Activated naive CD4-positive, alpha-beta T cell treated with anti-CD3 and anti-CD28 coated beads, Interleukin-2, amount 10 ng/mL, durations not matched to agents 7 days and 5 days (primary cell): Measurements from ENCODE around the gene ENOPH1.
"Not testable (repeated sequence)": the region's sequence is repeated elsewhere in the genome, so short reads cannot be mapped to it uniquely, and the experiment has no call there.

ENCODE experiments used
- CTCF ChIA-PET: fragments of 350-600 bp; sonication (Branson Sonifier 250); formaldehyde crosslinking; loops from one replicate; lab custom pipeline; 2021; ENCODE audit warnings: antibody characterized with exemption; lab: Charles Lee
- DNase-seq: peaks from one replicate; pipeline ENCODE4 v3.0.0-alpha.2; 2020
- H3K27ac Mint-ChIP-seq: one replicate; pipeline ENCODE4 v1.8.0; 2021; ENCODE audit warnings: mild to moderate bottlenecking, moderate library complexity, mixed read lengths
- H3K27me3 Mint-ChIP-seq: one replicate; pipeline ENCODE4 v1.8.0; 2021; ENCODE audit warnings: mild to moderate bottlenecking, mixed read lengths
- H3K36me3 Mint-ChIP-seq: one replicate; pipeline ENCODE4 v1.8.0; 2021; ENCODE audit warnings: mixed read lengths
- H3K4me1 Mint-ChIP-seq: one replicate; pipeline ENCODE4 v1.8.0; 2021; ENCODE audit warnings: mixed read lengths
- H3K4me3 Mint-ChIP-seq: one replicate; pipeline ENCODE4 v1.8.0; 2021; ENCODE audit warnings: mild to moderate bottlenecking, moderate library complexity, mixed read lengths
- H3K9me3 Mint-ChIP-seq: one replicate; pipeline ENCODE4 v1.8.0; 2021; ENCODE audit warnings: mixed read lengths

The ENOPH1 gene

GRCh38 chr4:82467471-82467870 lies 37.1 kb downstream of the ENOPH1 start:
- no peak overlapping the region for H3K4me3 Mint-ChIP-seq
- no peak overlapping the region for H3K27ac Mint-ChIP-seq
- no peaks in the 10 kb centered on the region for H3K9me3 Mint-ChIP-seq
- H3K27me3 Mint-ChIP-seq, result no peaks in the 10 kb centered on the region
- no peak for DNase-seq
- CTCF ChIA-PET, result interaction anchor here (1.8 kb wide), 1 partner anchor 271 kb away, joined by 5 read pairs; no protein-coding TSS in a partner anchor
- H3K36me3 Mint-ChIP-seq, result peaks cover 25% of the 10 kb centered on the region
- H3K4me1 Mint-ChIP-seq, result no peaks in the 10 kb centered on the region

DNA sequence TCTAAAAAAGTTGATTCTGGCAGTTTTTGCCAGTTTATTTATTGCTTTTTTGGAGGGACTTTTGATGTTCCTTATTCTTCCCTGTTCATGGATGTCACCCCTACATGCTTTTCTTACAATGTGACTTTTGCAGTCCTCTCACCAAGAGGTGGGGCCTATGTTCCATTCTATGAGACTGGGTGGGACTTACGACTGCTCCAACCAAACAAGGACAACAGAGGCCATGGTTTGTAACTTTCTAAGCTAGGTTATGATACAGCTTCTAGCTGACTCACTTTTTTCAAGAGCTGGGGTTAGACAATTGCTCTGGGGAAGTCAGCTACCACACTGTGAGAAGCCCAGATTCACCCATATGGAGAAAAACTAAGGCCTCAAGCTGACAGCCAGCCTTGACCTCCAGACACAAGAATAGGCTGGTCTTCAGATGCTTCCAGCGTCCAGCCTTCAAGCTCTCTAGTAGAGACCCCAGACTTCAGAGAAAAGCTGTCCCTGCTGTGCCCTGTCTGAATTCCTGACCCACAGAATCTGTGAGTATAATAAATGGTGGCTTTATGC lies 39.5 kb downstream of the ENOPH1 start:
- Mint-ChIP-seq H3K9me3 (no peaks in the 10 kb centered on the region), H3K36me3 (peaks cover 15% of the 10 kb centered on the region), H3K4me1 (no peaks in the 10 kb centered on the region), H3K27me3 (no peaks in the 10 kb centered on the region), H3K27ac (no peak overlapping the region), H3K4me3 (no peak overlapping the region)
- CTCF ChIA-PET, result interaction anchor here (1.3 kb wide), 1 partner anchor 269 kb away, joined by 4 read pairs; no protein-coding TSS in a partner anchor
- no peak for DNase-seq

DNA sequence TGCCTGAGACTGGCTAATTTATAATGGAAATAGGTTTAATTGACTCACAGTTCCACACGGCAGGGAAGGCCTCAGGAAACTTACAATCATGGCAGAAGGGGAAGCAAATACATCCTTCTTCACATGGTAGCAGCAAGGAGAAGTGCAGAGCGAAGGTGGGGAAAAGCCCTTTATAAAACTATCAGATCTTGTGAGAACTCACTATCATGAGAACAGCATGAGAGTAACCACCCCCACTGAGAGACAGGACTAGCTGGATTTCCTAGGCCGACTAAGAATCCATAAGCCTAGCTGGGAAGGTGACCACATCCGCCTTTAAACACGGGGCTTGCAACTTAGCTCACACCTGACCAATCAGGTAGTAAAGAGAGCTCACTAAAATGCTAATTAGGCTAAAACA lies 42.7 kb downstream of the ENOPH1 start:
- H3K36me3 Mint-ChIP-seq, result not testable (repeated sequence)

DNA sequence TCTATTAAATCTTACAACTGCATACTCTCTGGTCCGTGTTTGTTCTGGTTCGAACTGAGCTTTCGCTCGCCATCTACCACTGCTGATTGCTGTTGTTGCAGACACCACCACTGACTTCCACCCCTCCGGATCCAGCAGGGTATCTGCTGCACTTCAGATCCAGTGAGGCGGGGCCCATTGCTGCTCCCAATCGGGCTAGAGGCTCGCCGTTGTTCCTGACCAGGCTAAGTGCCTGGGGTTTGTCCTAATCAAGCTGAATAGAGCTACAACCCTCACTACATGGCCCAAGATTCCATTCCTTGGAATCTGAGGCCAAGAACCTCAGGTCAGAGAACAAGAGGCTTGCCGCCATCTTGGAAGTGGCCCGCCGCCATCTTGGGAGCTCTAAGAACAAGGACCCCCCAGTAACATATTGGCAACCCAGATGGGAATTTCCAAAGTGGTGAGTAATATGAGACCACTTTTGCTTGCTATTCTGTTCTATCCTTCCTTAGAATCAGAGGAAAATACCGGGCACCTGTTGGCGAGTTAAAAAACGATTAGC lies 43.3 kb downstream of the ENOPH1 start:
- Mint-ChIP-seq H3K4me3 (no peak overlapping the region), H3K27ac (no peak overlapping the region), H3K4me1 (no peaks in the 10 kb centered on the region), H3K36me3 (peaks cover 4% of the 10 kb centered on the region), H3K9me3 (no peaks in the 10 kb centered on the region), H3K27me3 (no peaks in the 10 kb centered on the region)
- CTCF ChIA-PET, result no interaction called here
- DNase-seq, result no peak

More for the DNA sequence above, 42.7 kb downstream of the ENOPH1 start:
- H3K27ac Mint-ChIP-seq, CTCF ChIA-PET, H3K27me3 Mint-ChIP-seq, H3K4me1 Mint-ChIP-seq, H3K9me3 Mint-ChIP-seq, DNase-seq, H3K4me3 Mint-ChIP-seq: not testable (repeated sequence)

DNA sequence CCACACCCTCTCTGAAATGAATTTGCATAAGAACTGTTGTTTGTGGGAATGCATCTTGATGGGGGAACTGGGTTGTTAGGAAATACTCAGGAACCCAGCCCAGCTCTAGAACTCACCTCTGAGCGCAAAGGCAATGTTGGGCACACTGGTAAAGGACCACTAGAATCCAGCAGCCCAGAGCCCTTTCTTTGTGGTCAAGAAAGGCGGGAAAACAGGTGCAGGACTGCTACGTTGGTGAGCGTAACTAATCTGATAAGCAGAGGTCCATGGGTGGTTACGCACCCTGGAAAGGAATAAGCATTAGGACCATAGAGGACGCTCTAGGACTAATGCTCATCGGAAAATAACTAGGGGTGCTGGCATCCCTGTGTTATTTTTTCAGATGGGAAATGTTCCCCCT lies 45.5 kb downstream of the ENOPH1 start:
- H3K27ac Mint-ChIP-seq, CTCF ChIA-PET, H3K27me3 Mint-ChIP-seq, H3K36me3 Mint-ChIP-seq, H3K4me3 Mint-ChIP-seq, H3K4me1 Mint-ChIP-seq, DNase-seq, H3K9me3 Mint-ChIP-seq: not testable (repeated sequence)

- H3K36me3 Mint-ChIP-seq, H3K27me3 Mint-ChIP-seq, DNase-seq, H3K9me3 Mint-ChIP-seq, H3K4me1 Mint-ChIP-seq, H3K27ac Mint-ChIP-seq, CTCF ChIA-PET, H3K4me3 Mint-ChIP-seq: not testable (repeated sequence)
Measured at GRCh38 chr4:82477469-82477868, 47.1 kb downstream of the ENOPH1 start.

- Mint-ChIP-seq H3K27me3 (no peaks in the 10 kb centered on the region), H3K36me3 (peaks cover 7% of the 10 kb centered on the region), H3K27ac (no peak overlapping the region), H3K4me1 (no peaks in the 10 kb centered on the region), H3K4me3 (no peak overlapping the region), H3K9me3 (no peaks in the 10 kb centered on the region)
- CTCF ChIA-PET, result no interaction called here
- DNase-seq, result no peak
Measured at GRCh38 chr4:82479562-82479961, 49.2 kb downstream of the ENOPH1 start.

DNA sequence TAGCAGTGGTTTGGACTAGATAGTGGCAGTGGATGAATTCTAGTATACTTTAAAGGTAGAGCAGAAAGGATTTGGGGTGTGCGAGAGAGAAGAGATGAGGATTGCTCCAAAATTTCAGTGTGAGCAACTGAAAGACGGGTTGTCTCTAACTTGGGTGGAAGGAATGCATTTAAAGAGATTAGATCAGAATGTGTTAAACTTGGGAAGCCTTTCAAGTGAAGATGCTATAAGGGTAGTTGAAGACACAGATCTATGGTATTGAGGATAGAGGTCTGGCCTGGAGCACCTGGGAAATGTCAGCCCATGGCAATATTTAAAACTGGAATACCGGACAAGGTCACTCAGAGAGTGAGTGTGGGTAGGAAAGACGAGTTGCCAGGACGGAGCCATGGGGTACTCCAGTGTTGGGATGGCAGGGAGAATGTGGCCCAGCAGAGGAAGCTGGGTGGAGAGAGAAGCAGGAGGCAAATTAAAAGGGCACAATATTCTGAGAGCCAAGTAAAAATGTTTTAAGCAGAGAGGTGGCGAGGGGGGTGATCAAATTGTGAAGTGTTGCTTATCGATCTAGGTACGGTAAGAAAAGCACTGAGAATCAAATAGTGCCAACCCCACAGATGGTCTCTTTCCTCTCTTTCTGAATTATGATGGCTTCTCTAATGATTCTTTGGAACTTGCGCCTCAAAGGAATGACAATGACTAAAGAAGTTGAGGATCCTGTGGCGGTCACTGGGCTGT lies 50.5 kb downstream of the ENOPH1 start:
- CTCF ChIA-PET, result no interaction called here
- Mint-ChIP-seq H3K36me3 (peaks cover 6% of the 10 kb centered on the region), H3K27me3 (no peaks in the 10 kb centered on the region), H3K4me1 (no peaks in the 10 kb centered on the region), H3K4me3 (no peak overlapping the region), H3K27ac (no peak overlapping the region), H3K9me3 (no peaks in the 10 kb centered on the region)
- DNase-seq, result no peak

DNA sequence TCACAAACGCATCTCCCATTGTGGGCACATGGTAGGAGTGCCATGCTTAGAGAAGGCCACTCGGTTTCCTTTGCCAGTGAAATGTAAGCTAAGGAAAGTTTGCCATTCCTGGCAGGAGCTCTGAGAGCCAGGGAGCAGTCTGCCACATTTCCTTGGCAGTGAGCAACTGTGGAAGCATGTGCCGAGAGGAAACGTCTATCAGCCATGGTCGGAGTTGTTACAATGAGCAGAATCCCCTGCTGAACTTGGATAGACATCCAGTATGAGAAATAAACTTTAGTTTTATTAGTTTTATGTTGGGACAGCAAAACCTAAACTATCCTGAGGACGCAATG lies 51.1 kb downstream of the ENOPH1 start:
- H3K4me1 Mint-ChIP-seq, result no peaks in the 10 kb centered on the region
- no peaks in the 10 kb centered on the region for H3K9me3 Mint-ChIP-seq
- H3K4me3 Mint-ChIP-seq, result no peak overlapping the region
- H3K36me3 Mint-ChIP-seq, result peaks cover 6% of the 10 kb centered on the region
- no peaks in the 10 kb centered on the region for H3K27me3 Mint-ChIP-seq
- DNase-seq, result no peak
- no peak overlapping the region for H3K27ac Mint-ChIP-seq
- CTCF ChIA-PET, result no interaction called here

- H3K9me3 Mint-ChIP-seq, result no peaks in the 10 kb centered on the region
- no peaks in the 10 kb centered on the region for H3K4me1 Mint-ChIP-seq
- no peak overlapping the region for H3K27ac Mint-ChIP-seq
- peaks cover 6% of the 10 kb centered on the region for H3K36me3 Mint-ChIP-seq
- CTCF ChIA-PET, result no interaction called here
- H3K4me3 Mint-ChIP-seq, result no peak overlapping the region
- DNase-seq, result no peak
- no peaks in the 10 kb centered on the region for H3K27me3 Mint-ChIP-seq
Measured at GRCh38 chr4:82482387-82482786, 52.0 kb downstream of the ENOPH1 start.

GRCh38 chr4:82484996-82485783 lies 54.8 kb downstream of the ENOPH1 start:
- Mint-ChIP-seq H3K27me3 (no peaks in the 10 kb centered on the region), H3K27ac (no peak overlapping the region), H3K36me3 (peaks cover 6% of the 10 kb centered on the region), H3K9me3 (no peaks in the 10 kb centered on the region), H3K4me3 (no peak overlapping the region), H3K4me1 (no peaks in the 10 kb centered on the region)
- CTCF ChIA-PET, result interaction anchor here (0.8 kb wide), 1 partner anchor 262 kb away, joined by 4 read pairs; no protein-coding TSS in a partner anchor
- no peak for DNase-seq

- Mint-ChIP-seq H3K27me3 (no peaks in the 10 kb centered on the region), H3K4me3 (no peak overlapping the region), H3K27ac (no peak overlapping the region), H3K36me3 (no peaks in the 10 kb centered on the region), H3K9me3 (no peaks in the 10 kb centered on the region), H3K4me1 (no peaks in the 10 kb centered on the region)
- no peak for DNase-seq
- CTCF ChIA-PET, result interaction anchor here (0.6 kb wide), 1 partner anchor 192 kb away, joined by 3 read pairs; no protein-coding TSS in a partner anchor
Measured at GRCh38 chr4:82489076-82489475, 58.7 kb downstream of the ENOPH1 start.

DNA sequence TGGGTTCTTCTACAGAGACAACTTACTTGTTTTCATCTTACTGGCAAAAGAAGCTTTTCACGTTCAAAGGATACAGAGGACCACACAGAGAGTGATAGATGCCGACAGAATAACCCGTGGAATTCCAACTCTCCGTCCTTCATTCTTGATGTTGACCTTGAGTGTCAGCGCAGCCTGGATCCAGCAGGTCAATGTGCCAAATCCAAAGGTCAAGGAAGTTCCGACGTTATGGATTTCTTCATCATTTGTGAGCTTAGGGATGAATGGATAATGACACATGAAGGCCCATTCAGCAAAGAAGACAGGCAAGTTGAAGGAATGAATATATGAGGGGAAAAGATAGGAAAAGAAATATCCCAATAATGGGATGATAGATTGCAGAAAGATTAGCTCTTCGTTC lies 59.6 kb downstream of the ENOPH1 start:
- Mint-ChIP-seq H3K36me3 (no peaks in the 10 kb centered on the region), H3K9me3 (no peaks in the 10 kb centered on the region), H3K4me1 (no peaks in the 10 kb centered on the region), H3K27ac (no peak overlapping the region), H3K27me3 (no peaks in the 10 kb centered on the region), H3K4me3 (no peak overlapping the region)
- DNase-seq, result no peak
- CTCF ChIA-PET, result no interaction called here

DNA sequence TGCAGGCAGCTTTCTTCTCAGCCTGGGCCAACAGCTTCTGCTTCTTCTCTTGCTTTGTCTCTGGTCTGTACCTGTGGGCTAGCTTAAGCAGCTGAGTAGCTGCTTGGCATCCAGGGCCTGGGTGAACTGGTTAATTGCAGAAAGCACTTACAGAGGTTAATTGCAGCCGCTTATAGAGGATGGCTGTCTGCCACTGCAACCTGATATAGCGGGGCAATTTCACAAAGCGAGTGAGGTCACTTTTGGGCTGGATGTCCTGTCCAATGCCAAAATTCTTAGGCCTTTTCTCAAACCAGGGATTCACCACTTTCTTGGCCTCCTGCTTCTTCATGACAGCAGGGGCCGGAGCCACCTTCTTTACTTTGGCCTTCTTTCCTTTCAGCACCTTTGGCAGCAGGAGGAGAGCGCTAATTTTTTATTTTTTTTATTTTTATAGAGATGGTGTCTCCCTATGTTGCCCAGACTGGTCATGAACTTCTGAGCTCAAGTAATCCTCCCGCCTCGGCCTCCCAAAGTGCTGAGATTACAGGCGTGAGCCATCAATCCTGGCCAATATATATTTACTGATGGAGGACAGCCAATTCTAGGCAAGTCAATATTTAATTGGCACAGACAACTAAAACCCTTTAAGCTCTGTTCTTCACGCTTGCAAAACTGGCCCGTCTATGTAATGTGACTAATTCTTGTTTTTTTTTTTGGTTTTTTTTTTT lies 61.0 kb downstream of the ENOPH1 start:
- H3K4me3 Mint-ChIP-seq, result no peak overlapping the region
- H3K27me3 Mint-ChIP-seq, result no peaks in the 10 kb centered on the region
- H3K36me3 Mint-ChIP-seq, result no peaks in the 10 kb centered on the region
- no peaks in the 10 kb centered on the region for H3K4me1 Mint-ChIP-seq
- H3K9me3 Mint-ChIP-seq, result no peaks in the 10 kb centered on the region
- DNase-seq, result no peak
- CTCF ChIA-PET, result interaction anchor here (0.6 kb wide), 1 partner anchor 29 kb away, joined by 3 read pairs; no protein-coding TSS in a partner anchor
- H3K27ac Mint-ChIP-seq, result no peak overlapping the region
